HG02884 (cell line): ENCODE data around the gene HEMGN.
A peak's percentile ranks its signal among the peaks of the same experiment; 100 is the strongest.
"Not testable (repeated sequence)": the region's sequence is repeated elsewhere in the genome, so short reads cannot be mapped to it uniquely, and the experiment has no call there.

ENCODE experiments used
- ATAC-seq: cut with Tn5 transposase; IDR thresholded peaks from one replicate; pipeline ENCODE4 v1.9.1; 2021; ENCODE audit warnings: mild to moderate bottlenecking, moderate library complexity; ENCODE audit not compliant: unreplicated experiment

HEMGN gene

GRCh38 chr9:97938081-97938644, at the start of gene HEMGN:
HEMGN (minus strand) TSS chr9:97938172; CDS start chr9:97938136, 36 bp downstream.
- peak; percentile 60 for ATAC-seq

GRCh38 chr9:97987487-97987886, 49.5 kb upstream of the HEMGN start:
- no peak for ATAC-seq

GRCh38 chr9:97985058-97985861, 47.3 kb upstream of the HEMGN start:
- ATAC-seq: no peak

- peak; percentile 12 for ATAC-seq
Observed at GRCh38 chr9:97984188-97985057, 46.5 kb upstream of the HEMGN start.

- peak; percentile 9 for ATAC-seq
Observed at GRCh38 chr9:97983589-97984187, 45.7 kb upstream of the HEMGN start.

GRCh38 chr9:97982683-97983588, 45.0 kb upstream of the HEMGN start, which contains the start of gene ANP32B:
ANP32B (plus strand) TSS chr9:97983341; CDS start chr9:97983556, 215 bp downstream.
- ATAC-seq: peak; percentile 65

- ATAC-seq: no peak
Observed at GRCh38 chr9:97981846-97982682, 44.1 kb upstream of the HEMGN start.

GRCh38 chr9:97980918-97981845, 43.2 kb upstream of the HEMGN start:
- ATAC-seq: no peak

- ATAC-seq: no peak
Observed at GRCh38 chr9:97980479-97980803, 42.5 kb upstream of the HEMGN start.

- no peak for ATAC-seq
Observed at GRCh38 chr9:97979788-97980478, 42.0 kb upstream of the HEMGN start.

GRCh38 chr9:97978371-97979130, 40.6 kb upstream of the HEMGN start:
- ATAC-seq: no peak

- ATAC-seq: not testable (repeated sequence)
Observed at GRCh38 chr9:97976633-97977032, 38.7 kb upstream of the HEMGN start.

GRCh38 chr9:97975376-97975775, 37.4 kb upstream of the HEMGN start:
- no peak for ATAC-seq

- no peak for ATAC-seq
Observed at GRCh38 chr9:97972753-97973152, 34.8 kb upstream of the HEMGN start.

GRCh38 chr9:97970165-97970564, 32.2 kb upstream of the HEMGN start:
- ATAC-seq: no peak

- no peak for ATAC-seq
Observed at GRCh38 chr9:97969014-97969413, 31.0 kb upstream of the HEMGN start.

- ATAC-seq: no peak
Observed at GRCh38 chr9:97966493-97966892, 28.5 kb upstream of the HEMGN start.
